Measurements from ENCODE around the gene GZMM. TPM values are rescaled to one million over a fixed set of nuclear protein-coding genes. Genes with fewer than 3 reads are reported as not detected.

Gene GZMM
- total RNA-seq, 1 experiment from 2014 or later = 0.66 TPM

DNA sequence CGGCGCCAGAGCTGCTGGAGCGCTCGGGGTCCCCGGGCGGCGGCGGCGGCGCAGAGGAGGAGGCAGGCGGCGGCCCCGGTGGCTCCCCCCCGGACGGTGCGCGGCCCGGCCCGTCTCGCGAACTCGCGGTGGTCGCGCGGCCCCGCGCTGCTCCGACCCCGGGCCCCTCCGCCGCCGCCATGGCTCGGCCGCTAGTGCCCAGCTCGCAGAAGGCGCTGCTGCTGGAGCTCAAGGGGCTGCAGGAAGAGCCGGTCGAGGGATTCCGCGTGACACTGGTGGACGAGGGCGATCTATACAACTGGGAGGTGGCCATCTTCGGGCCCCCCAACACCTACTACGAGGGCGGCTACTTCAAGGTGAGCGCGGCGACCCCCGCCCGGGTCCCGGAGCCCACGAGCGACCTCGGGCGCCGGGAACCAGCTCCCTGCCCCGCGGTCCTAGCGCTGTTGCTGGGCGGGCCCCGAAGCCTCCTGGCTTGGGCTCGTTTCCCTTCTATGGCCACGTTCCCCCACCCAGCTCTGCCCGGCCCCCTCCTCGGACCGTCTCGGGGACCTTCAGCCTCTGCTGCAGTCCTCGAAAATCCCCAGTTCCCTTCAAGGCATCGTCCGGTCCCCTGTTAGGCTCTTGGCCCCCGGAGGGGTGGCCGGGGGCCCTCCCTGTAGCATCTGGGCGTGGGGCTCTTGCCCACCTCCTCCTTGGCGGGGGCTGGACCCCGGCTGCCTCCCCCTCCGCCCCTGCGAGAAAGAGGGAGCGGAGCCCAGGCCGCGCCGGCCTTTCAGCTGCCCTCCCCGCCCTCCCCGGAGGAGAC lies 11.9 kb upstream of the GZMM start, which contains the start of gene CDC34:
CDC34 (plus strand) TSS at position 8 of the 808 bp plus-strand sequence; CDS start at position 180, 172 bp downstream.
- Histone ChIP-seq H3K27ac (ENCODE audit: insufficient read length, low read depth, low read length) (no peak within 1 kb of the TSS), H3K18ac (ENCODE audit: insufficient read length, low read depth, low read length) (no peak within 1 kb of the TSS), H4K5ac (ENCODE audit: insufficient read length, low read depth, low read length) (no peak within 1 kb of the TSS), H3K4me2 (ENCODE audit: insufficient read depth, insufficient read length, low read length) (peak within 1 kb of the TSS; percentile 51), H3K14ac (ENCODE audit: insufficient read depth, low read length) (0 out of 2 replicates have a peak within 1 kb of the TSS, but pooled peaks have one; percentile 34), H3K4me1 (ENCODE audit: insufficient read depth, low read length) (no peaks in the 10 kb centered on the region), H2AFZ (ENCODE audit: low read length) (no peak within 1 kb of the TSS), H2BK15ac (ENCODE audit: low read depth, low read length) (no peak within 1 kb of the TSS), H3K79me2 (ENCODE audit: insufficient read depth, low read length) (peaks cover 13% of the 10 kb centered on the region; the same call in 1 of the 2 replicates), H2BK12ac (ENCODE audit: insufficient read length, low read depth, low read length) (no peak within 1 kb of the TSS), H3T11ph (ENCODE audit: low read length) (no peak within 1 kb of the TSS), H2BK20ac (ENCODE audit: low read depth, low read length, poor library complexity, severe bottlenecking) (no peak within 1 kb of the TSS), H3K27me3 (ENCODE audit: insufficient read depth, low read length) (no peaks in the 10 kb centered on the region), H2BK5ac (ENCODE audit: insufficient read length, low read length) (no peak within 1 kb of the TSS), H3K9me3 (ENCODE audit: control insufficient read depth, low read depth, low read length) (no peaks in the 10 kb centered on the region), H3K23ac (ENCODE audit: insufficient read length, low read depth, low read length) (no peak within 1 kb of the TSS), H3K79me1 (ENCODE audit: insufficient read depth, low read depth, low read length, poor library complexity, severe bottlenecking) (peaks cover 8% of the 10 kb centered on the region), H4K20me1 (ENCODE audit: control insufficient read depth, insufficient read depth, insufficient read length) (peaks cover 4% of the 10 kb centered on the region), H3K56ac (ENCODE audit: insufficient read length, low read depth, low read length) (no peak within 1 kb of the TSS), H3K23me2 (ENCODE audit: insufficient read length, low read depth, low read length, poor library complexity, severe bottlenecking) (peaks cover 6% of the 10 kb centered on the region), H2AK5ac (ENCODE audit: insufficient read length, low read length) (no peak within 1 kb of the TSS), H4K8ac (replicated peaks; ENCODE audit: insufficient read length, low read depth, low read length) (no peak within 1 kb of the TSS), H3K9ac (ENCODE audit: extremely low read depth, insufficient read length, low read length) (peak within 1 kb of the TSS; percentile 61), H4K91ac (ENCODE audit: insufficient read length, low read depth, low read length) (no peak within 1 kb of the TSS), H3K4ac (ENCODE audit: low read depth, low read length) (no peak within 1 kb of the TSS), H2BK120ac (ENCODE audit: low read depth, low read length, poor library complexity, severe bottlenecking) (no peak within 1 kb of the TSS)
- no CpG with 5 or more reads among the region's 84 CpGs for WGBS (ENCODE audit: extremely low coverage, insufficient read length, low lambda C conversion rate)
- H3K27ac Mint-ChIP-seq = peak within 1 kb of the TSS in 2 of 3 experiments; percentile 72 to 88; a peak in 4 of 7 replicates
- peaks cover 5 to 23% of the 10 kb centered on the region in 2 experiments for H3K4me1 Mint-ChIP-seq
- peaks cover 5% of the 10 kb centered on the region for H3K27me3 Mint-ChIP-seq (ENCODE audit: low read depth)
- H3K36me3 Mint-ChIP-seq (ENCODE audit: insufficient read depth in 1 of 3, low read depth in 3 of 3) = peaks cover 2 to 10% (median 7%) of the 10 kb centered on the region in 3 experiments; a peak in 6 of 7 replicates
- DNase-seq = no peak
- 0 out of 5 replicates have a peak, but pooled peaks cover 0 to 2% of the 10 kb centered on the region in 2 experiments for H3K9me3 Mint-ChIP-seq
- H3K4me3 Mint-ChIP-seq = peak within 1 kb of the TSS; percentile 84 to 88
- no peak for TF ChIP-seq CTCF (conservative IDR thresholded peaks at IDR 0.05)
